T-helper 2 cell treated with Interferon-gamma antibody and Interleukin-4, amounts not matched to agents 100 ng/mL and 5 ng/mL, for 36 hours (primary cell): ENCODE data around the gene ABLIM1. TPM values are rescaled to one million over a fixed set of nuclear protein-coding genes. Genes with fewer than 3 reads are reported as not detected.

Experiments
- intact Hi-C: fragments of 100-400 bp; cut with micrococcal nuclease; formaldehyde crosslinking; loops from one replicate; pipeline ENCODE4 v1.15.1; 2023
- total RNA-seq: library from RNA; stranded (reverse); gene quantifications from 2 replicates; pipeline ENCODE4 v1.2.3, GENCODE V29; 2022

The ABLIM1 gene
- total RNA-seq, 1 donor from 2014 or later, result 127 TPM

DNA sequence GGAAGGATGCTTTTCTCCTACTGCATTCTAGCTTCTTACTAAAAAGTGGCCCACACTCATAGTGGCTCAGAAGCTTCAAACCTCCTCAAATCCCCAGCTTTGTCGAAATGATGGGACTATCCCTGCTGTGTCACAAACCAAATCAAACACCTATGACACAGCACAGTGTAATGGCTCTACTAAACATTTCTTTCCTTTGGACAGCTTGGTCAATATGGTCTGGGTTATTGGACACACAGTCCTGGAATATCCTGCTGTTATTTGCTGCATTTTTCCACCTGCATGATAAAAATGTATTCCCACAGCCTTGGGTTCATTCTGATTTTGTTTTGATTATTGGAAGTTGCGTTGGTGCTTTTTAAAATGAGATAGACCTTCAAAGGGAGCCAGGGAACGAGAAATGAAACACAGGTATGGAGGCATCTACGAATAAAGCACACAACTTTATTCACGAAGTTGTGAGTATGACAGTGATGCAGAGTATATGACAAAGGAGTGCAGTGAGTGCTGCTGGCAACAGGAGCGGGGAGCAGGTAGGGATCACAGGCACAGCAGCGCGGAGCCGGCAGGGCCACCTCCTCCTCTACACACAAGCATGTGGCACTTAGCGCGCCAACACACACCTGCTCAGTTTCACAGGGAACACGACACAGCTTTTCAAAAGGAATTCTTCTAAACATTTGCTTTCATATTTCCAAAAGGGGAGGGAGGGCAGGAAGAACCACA is 227.2 kb downstream of the ABLIM1 start:
- intact Hi-C loops, result no loop called here

DNA sequence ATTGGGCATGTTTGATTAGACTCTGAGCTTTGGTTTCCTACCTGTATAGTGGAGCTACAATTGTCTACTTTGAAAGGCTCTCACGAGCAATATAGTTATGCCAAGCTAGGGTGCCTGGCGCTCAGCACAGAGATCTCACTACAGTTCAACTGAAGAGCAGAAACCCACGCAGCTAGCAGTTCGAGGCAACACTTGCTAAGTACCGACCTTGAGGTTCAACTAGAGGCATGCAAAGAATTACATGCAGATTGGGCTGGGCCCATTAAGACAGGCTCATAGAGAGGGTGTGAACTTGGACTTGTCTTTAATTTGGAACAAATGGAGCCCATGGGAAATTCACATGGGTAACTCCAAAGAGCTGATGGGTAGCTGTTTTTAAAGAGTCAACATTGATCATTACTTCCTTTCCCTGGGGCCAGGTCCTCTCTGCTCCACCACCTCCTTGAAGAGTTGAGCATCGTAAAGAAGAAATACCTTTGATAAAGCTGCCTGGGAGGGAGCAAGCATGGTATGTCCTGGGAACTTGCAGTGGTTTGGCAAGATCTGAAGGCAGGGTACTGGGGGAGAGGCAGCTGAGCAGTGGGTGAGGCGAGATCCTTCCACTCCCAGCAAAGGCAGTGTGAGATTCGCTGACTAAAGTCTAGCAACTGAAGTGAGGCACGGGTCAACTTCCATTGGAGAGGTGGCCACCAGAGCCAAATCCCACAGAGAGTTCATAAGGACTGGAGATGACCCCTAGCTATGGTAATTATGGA is 228.3 kb downstream of the ABLIM1 start:
- intact Hi-C loops, result no loop called here

GRCh38 chr10:114427124-114427852 is 230.8 kb downstream of the ABLIM1 start:
- intact Hi-C loops, result no loop called here

DNA sequence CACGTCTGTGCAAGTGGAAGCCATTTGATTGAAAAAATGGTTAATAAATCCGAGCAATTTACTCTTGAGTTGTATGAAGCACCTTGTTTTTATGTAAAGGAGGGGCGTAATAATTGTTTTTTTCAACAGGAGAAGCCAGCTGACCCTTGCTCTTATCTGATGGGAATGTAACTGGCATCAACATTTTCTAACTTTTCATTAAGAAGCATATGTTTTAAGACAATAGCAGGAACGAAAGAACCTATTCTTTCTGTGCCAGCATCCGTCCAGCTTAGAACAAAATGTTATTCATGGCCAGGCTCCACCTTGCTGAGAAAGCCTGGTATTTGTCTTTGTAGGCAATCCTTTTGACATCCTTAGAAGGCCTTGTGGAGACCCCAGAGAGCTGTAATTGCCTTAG is 231.6 kb downstream of the ABLIM1 start:
- intact Hi-C loops, result no loop called here

GRCh38 chr10:114420811-114421485 is 237.1 kb downstream of the ABLIM1 start:
- intact Hi-C loops, result no loop called here

- intact Hi-C loops, result no loop called here
Measured at GRCh38 chr10:114418109-114418508, 240.0 kb downstream of the ABLIM1 start.

DNA sequence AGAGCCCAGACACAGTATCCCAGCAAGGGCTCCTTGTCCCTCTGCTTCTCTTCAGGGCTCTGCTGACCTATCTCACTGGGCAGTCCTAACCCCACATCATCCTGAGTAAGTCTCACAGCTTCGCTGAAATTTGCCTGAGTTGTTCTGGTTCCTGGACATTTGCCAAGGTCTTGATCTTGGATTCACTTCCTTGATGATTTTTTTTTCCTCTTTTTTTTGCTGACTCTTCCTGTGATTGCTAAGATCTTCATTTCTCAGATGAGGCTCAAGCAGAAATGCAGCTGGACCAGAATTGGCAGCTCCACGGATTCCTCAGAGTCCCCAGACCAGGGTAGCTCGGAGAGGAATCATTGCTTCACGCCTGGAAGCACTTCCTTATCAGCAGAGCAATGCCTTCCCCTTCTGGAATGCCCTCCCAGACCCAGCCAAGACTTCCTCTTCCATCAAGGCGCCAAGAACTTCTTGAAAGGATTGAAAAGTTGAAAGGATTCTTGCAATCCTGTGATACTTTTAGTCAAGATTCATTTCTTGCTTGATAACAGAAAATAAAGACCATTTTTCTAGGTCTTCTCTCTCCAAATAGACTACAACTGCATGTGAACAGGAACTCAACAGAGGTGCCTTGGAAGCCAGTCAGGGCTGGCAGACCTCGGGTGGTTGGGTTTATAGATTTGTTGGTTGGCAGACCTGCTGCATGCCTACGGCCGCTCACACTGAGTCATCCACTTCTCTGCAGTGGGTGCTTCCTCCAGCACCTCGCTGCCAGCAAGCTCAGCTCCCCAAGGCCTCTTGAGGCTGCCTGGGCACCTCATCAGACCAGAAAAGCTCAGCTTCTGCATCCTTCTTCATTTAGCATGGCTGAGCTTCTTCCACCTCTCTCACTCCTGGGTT is 244.9 kb downstream of the ABLIM1 start:
- intact Hi-C loops, result no loop called here

DNA sequence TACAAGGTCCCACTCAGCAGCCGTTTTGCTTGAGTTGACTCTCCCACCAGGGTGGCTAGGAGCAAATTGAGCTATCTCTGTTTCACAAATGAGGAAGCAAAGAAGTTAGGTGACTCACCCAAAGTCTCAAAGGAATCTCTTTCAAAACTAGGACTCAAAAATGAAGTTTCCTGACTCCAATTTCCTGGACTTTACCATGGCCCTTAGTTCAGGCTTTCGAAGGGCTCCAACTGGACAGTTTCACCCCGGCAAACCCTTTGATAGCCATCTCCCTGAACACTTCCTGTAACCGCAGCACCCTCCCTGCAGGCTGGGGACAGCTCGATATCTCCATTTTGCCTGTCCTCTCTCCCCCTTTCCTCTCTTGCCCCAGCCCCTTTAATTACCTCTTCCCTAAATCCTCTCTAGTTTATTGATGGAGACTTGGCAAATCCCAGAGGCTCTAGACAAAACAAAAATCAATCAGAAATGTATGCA is 249.1 kb downstream of the ABLIM1 start:
- intact Hi-C loops, result no loop called here

- intact Hi-C loops, result no loop called here
Measured at GRCh38 chr10:114408112-114408967, 249.7 kb downstream of the ABLIM1 start.

GRCh38 chr10:114406455-114406854 is 251.6 kb downstream of the ABLIM1 start:
- intact Hi-C loops, result no loop called here

DNA sequence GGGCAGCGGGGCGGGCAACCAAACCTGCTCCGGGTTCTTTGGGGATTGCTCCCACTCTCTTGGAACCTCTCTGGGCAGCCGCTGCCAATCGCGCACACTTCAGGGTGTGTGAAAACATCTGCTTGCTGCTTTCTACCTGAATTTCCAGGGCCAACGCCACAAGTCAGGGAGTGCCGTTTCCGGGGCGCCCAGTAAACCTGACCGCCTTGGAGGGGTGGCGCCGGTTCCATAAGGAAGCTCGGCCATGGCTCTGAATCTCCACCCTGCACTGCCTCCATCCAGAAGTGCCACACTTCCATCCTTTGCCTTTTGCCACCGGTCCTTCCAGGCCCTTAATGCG is 253.1 kb downstream of the ABLIM1 start:
- intact Hi-C loops, result no loop called here

GRCh38 chr10:114404171-114405010 is 253.7 kb downstream of the ABLIM1 start, which contains the start of gene AFAP1L2:
AFAP1L2 (minus strand) TSS chr10:114404502; CDS start chr10:114404455, 47 bp downstream.
- intact Hi-C loops, result no loop called here

GRCh38 chr10:114403541-114404161 is 254.4 kb downstream of the ABLIM1 start:
- intact Hi-C loops, result no loop called here

GRCh38 chr10:114402871-114403540 is 255.1 kb downstream of the ABLIM1 start:
- intact Hi-C loops, result no loop called here

GRCh38 chr10:114402233-114402632 is 255.8 kb downstream of the ABLIM1 start:
- intact Hi-C loops, result no loop called here

GRCh38 chr10:114401195-114401791 is 256.8 kb downstream of the ABLIM1 start:
- intact Hi-C loops, result no loop called here

GRCh38 chr10:114400091-114400490 is 258.0 kb downstream of the ABLIM1 start:
- intact Hi-C loops, result no loop called here
